GM19239 (cell line): Measurements from ENCODE around the gene SLC25A21.
"Not testable (repeated sequence)": the region's sequence is repeated elsewhere in the genome, so short reads cannot be mapped to it uniquely, and the experiment has no call there.

ENCODE experiments used
- DNase-seq: peaks from one replicate; pipeline ENCODE4 v3.0.0; 2011; ENCODE audit warnings: low spot score; ENCODE audit not compliant: insufficient read length
- FAIRE-seq: peaks from 2 replicates; lab custom pipeline; 2011; peaks lifted over from hg19 to GRCh38; lab: Jason Lieb, UNC

SLC25A21 gene

GRCh38 chr14:37147310-37147880 is 25.0 kb downstream of the SLC25A21 start:
- DNase-seq, result no peak

GRCh38 chr14:37146438-37146837 is 26.0 kb downstream of the SLC25A21 start:
- FAIRE-seq, DNase-seq: not testable (repeated sequence)

More at GRCh38 chr14:37147310-37147880, 25.0 kb downstream of the SLC25A21 start:
- no peak for FAIRE-seq

- FAIRE-seq (no peak), DNase-seq (no peak)
Observed at GRCh38 chr14:37145395-37145794, 27.0 kb downstream of the SLC25A21 start.

- FAIRE-seq (no peak), DNase-seq (no peak)
Observed at GRCh38 chr14:37144729-37145363, 27.6 kb downstream of the SLC25A21 start.

- no peak for FAIRE-seq
- DNase-seq, result no peak
Observed at GRCh38 chr14:37143475-37143874, 28.9 kb downstream of the SLC25A21 start.

GRCh38 chr14:37142835-37143401 is 29.5 kb downstream of the SLC25A21 start:
- DNase-seq (no peak), FAIRE-seq (no peak)

- DNase-seq (no peak), FAIRE-seq (no peak)
Observed at GRCh38 chr14:37140176-37140575, 32.2 kb downstream of the SLC25A21 start.

- DNase-seq, result no peak
- FAIRE-seq, result no peak
Observed at GRCh38 chr14:37139710-37140109, 32.7 kb downstream of the SLC25A21 start.

GRCh38 chr14:37138898-37139297 is 33.5 kb downstream of the SLC25A21 start:
- FAIRE-seq, result no peak
- DNase-seq, result no peak

- no peak for FAIRE-seq
- no peak for DNase-seq
Observed at GRCh38 chr14:37133284-37133913, 39.0 kb downstream of the SLC25A21 start.

- FAIRE-seq (no peak), DNase-seq (no peak)
Observed at GRCh38 chr14:37131205-37131604, 41.2 kb downstream of the SLC25A21 start.

- no peak for FAIRE-seq
- no peak for DNase-seq
Observed at GRCh38 chr14:37129047-37129446, 43.4 kb downstream of the SLC25A21 start.

- DNase-seq (no peak), FAIRE-seq (no peak)
Observed at GRCh38 chr14:37124614-37125013, 47.8 kb downstream of the SLC25A21 start.

- FAIRE-seq (no peak), DNase-seq (no peak)
Observed at GRCh38 chr14:37122919-37123639, 49.3 kb downstream of the SLC25A21 start.

GRCh38 chr14:37122288-37122687 is 50.1 kb downstream of the SLC25A21 start:
- FAIRE-seq (no peak), DNase-seq (no peak)

GRCh38 chr14:37118673-37119366 is 53.6 kb downstream of the SLC25A21 start:
- DNase-seq (no peak), FAIRE-seq (no peak)

GRCh38 chr14:37116933-37117849 is 55.2 kb downstream of the SLC25A21 start:
- FAIRE-seq, result no peak
- DNase-seq, result no peak

- DNase-seq, result no peak
- no peak for FAIRE-seq
Observed at GRCh38 chr14:37115406-37115805, 57.0 kb downstream of the SLC25A21 start.

GRCh38 chr14:37114559-37114958 is 57.8 kb downstream of the SLC25A21 start:
- DNase-seq (no peak), FAIRE-seq (no peak)
